IPS-11a (cell line): ENCODE measurements around the gene GEMIN8.

ENCODE experiments used
- H3K4me3 ChIP-seq: one replicate; pipeline ENCODE4 v1.5.1; 2013; ENCODE audit warnings: low read depth, low read length, control low read depth

GEMIN8 gene, protein sequence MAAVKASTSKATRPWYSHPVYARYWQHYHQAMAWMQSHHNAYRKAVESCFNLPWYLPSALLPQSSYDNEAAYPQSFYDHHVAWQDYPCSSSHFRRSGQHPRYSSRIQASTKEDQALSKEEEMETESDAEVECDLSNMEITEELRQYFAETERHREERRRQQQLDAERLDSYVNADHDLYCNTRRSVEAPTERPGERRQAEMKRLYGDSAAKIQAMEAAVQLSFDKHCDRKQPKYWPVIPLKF

DNA sequence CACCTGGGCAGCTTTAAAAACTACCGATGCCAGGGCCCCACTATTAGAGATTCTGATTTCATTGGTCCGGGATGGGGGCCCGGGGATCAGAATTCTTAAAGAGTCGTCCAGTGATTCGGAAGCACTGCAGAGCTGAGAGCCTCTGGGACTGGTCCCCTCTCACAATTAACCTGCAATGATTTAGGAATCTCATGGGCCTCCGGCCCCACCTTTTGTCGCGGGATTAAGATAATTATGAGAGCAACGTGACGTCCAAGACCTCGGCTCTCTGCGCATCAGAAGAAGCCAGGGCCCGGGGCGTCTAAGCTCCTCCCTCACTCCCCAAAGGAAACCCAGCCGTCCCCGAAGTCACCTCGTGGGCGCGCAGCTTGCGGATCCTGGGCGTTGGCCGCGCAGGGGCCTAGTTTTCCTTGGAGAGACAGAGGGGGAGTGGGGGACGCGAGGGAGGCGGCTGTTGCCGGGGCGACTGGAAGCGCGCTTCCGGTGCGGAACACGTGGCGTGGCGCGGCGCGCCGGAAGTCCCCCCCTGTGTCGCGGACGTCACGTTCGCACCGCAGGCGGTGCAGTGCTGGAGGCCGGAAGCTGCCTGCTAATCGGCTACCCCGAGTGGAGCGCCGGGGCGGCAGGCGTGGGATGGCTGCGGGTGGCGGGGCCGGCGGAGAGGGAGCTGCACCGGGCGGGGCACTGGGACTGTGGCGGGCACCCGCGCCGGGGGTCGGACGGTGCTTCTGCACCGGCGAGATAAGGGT, at the start of gene GEMIN8:
Gene GEMIN8, minus strand, starts transcription at position 468 of the 749 bp plus-strand sequence. CDS start 8,414 bp downstream, outside the sequence.
- peak within 1 kb of the TSS; percentile 44 for H3K4me3 ChIP-seq

DNA sequence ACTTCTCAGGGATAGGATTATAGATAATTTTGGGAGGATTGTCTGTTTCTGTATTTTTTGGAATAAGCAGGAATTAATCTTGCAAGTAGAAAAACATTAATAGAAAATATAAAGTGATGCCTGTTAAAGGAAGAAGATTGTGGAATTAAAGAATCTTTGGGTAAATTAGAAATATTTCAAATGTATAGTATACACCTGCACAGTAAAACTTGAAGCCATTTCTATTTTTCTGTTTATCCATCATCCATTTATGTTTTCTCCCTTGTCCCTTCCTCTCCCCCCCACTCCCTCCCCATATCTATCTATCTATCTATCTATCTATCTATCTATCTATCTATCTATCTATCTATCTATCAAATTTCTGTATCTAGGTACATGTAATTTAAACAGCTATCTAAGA, 46.9 kb upstream of the GEMIN8 start:
- no peak overlapping the region for H3K4me3 ChIP-seq

DNA sequence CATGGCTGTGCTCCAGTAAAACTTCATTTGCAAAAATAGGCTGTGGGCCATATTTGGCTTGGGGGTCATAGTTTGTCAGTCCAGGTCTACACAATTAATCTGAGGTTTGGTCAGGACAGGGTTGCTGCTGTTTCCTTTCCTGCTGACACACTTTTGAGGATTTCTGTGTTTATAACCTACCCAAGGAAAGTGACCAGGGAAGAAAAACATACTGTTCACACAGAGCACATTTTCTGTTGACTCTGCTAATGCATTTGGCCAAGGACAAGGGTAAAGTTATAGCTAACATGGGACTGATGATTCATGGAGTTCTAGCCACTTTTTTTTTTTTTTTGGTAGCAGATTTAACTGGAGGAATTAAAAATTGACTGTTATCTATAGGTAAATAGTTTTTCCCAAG, 43.9 kb upstream of the GEMIN8 start:
- H3K4me3 ChIP-seq: no peak overlapping the region

DNA sequence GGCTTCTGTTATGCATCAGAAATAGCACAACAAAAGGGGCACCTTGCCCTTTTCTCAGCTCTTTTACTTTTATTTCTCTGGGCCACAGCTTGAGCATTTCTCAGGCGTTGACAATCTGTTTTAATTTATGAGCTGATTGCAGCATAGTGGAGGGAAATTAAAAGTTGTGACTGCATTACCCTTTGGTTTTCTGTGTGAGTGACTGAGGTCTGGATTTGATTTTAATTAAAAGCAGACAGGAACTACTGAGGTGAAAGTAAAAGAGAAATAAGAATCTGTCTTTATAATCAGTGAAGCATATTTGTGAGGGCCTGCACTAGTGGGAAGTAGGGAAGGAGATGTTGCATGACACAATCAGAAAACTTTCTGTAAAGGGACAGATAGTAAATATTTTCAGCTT, 43.4 kb upstream of the GEMIN8 start:
- H3K4me3 ChIP-seq: no peak overlapping the region

DNA sequence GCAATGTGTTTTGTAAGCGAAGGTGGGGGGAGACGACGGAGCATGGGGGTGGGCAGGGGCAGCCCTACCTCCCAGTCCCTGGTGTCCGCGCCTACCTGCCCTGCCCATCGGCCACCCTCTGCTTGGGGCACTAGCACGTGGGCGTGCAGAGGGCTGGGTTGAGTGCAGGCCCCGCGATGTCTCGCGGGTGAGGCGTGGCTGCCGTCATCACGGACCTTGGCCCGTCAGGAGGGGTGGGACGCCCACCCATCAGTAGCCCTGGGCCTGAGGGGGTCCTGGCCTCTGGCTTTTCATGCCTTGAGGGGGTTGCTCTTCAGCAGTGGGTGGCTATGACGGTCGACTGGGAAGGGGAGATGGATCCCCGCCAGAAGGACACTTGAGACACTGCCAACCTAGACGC, 36.1 kb upstream of the GEMIN8 start:
- H3K4me3 ChIP-seq: no peak overlapping the region

GRCh38 chrX:14064626-14065432, 35.1 kb upstream of the GEMIN8 start:
- no peak overlapping the region for H3K4me3 ChIP-seq

- H3K4me3 ChIP-seq: no peak overlapping the region
Observed at GRCh38 chrX:14062524-14062923, 32.8 kb upstream of the GEMIN8 start.

GRCh38 chrX:14056206-14056605, 26.5 kb upstream of the GEMIN8 start:
- H3K4me3 ChIP-seq: no peak overlapping the region

GRCh38 chrX:14051416-14051815, 21.7 kb upstream of the GEMIN8 start:
- H3K4me3 ChIP-seq: no peak overlapping the region

GRCh38 chrX:14050709-14051108, 21.0 kb upstream of the GEMIN8 start:
- H3K4me3 ChIP-seq: no peak overlapping the region

DNA sequence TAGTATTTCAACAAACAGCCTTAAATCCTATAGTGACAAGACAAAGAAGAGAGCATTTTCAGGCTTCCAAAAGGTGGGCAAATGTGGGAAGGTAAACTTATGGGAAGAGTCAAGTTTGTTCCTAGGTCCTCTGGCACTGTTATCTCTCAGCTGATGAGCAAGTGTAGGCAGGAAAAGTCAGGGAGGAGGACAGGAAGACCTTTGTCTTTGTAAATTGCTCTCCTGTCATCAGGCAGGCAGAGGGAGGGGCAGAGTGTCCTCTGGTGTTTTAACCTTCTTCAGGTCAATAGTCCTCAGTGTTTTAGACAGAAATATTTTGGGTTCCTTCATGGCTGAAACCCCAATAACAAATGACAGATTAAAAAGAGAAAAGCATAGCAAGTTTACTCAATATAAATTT, 13.5 kb upstream of the GEMIN8 start:
- no peak overlapping the region for H3K4me3 ChIP-seq

DNA sequence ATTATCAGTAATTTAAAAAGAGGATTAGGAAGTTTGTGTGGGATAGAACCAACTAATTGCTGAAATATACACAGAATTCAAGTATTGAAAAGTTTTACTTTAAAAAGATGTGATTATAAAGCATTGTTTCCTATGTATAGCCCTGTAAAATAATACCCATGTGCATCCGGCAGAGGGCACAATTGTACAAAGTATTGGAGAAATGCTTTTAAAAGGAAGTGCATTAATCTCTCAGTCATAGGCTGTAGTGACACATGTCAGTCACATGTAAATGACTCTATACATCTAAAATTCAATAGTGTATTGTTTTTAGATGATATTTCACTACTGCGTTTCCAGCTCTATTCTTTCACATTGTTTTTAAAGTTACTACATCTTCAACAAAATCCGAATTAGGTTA, 9.7 kb upstream of the GEMIN8 start:
- H3K4me3 ChIP-seq: no peak overlapping the region

- no peak overlapping the region for H3K4me3 ChIP-seq
Observed at GRCh38 chrX:14038375-14039085, 8.8 kb upstream of the GEMIN8 start.

- H3K4me3 ChIP-seq: no peak overlapping the region
Observed at GRCh38 chrX:14032406-14032805, 2.7 kb upstream of the GEMIN8 start.

- peak overlapping the region; percentile 44 for H3K4me3 ChIP-seq
Observed at GRCh38 chrX:14030174-14030530, 460 bp upstream of the GEMIN8 start.

DNA sequence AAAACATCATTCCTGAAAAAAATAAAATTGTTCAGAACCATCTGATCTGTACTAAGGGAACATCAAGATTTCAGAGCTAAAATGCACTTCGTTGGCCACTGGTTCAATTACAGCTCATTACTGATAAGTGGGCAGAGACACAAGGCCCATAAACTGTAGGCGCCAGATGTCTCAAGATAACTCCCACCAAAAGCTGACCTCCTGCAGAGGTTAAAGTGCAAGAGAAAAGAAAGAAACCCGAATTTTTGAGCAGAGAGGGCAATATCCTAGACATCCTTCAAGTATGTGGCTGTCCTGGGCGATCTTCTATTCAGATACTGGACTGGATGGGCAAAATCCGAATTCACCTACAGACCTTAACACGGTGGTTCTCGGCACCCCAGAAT, 660 bp downstream of the GEMIN8 start:
- H3K4me3 ChIP-seq: peak overlapping the region; percentile 44

GRCh38 chrX:14028473-14028872, 1.2 kb downstream of the GEMIN8 start:
- H3K4me3 ChIP-seq: no peak overlapping the region

DNA sequence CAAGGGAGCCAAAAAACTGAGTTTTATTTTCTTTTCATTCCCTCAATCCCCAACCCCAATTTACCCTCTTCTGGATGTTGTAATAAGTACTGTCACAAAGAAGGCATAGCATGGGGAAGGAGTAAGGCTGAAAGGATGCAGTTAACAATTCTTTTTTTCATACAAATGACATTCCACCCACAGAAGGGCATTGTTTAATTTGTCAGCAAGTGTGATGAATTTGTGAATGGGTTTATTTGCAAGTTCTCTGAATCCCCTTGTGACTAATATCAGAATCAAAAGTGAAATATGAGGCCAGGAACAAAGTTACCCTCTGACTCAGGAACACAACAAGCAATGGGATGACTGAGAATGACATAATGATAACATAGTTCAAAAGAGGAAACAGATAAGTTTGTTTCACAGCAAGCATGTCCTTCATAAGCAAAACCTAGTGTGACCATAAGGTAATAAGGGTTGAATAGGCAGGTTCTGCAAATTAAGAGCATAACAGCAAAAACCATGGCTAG, 2.1 kb downstream of the GEMIN8 start:
- H3K4me3 ChIP-seq: no peak overlapping the region

- H3K4me3 ChIP-seq: no peak overlapping the region
Observed at GRCh38 chrX:14027036-14027435, 2.7 kb downstream of the GEMIN8 start.

GRCh38 chrX:14026121-14026520, 3.6 kb downstream of the GEMIN8 start:
- no peak overlapping the region for H3K4me3 ChIP-seq

- H3K4me3 ChIP-seq: no peak overlapping the region
Observed at GRCh38 chrX:14022019-14022418, 7.7 kb downstream of the GEMIN8 start.
